ENCODE measurements around the gene PAX1. TPM values are rescaled to one million over a fixed set of nuclear protein-coding genes. Genes with fewer than 3 reads are reported as not detected.

The PAX1 gene
- total and polyA plus RNA-seq, 12 donors: not detected

GRCh38 chr20:21665687-21666446 lies 39.6 kb upstream of the PAX1 start:
- WGBS, 4 donors: 68 to 75% (median 73%) methylated on average over 11 of the region's 11 CpGs
- no peak overlapping the region for H3K27ac ChIP-seq
- no peaks in the 10 kb centered on the region for H3K9me3 ChIP-seq (replicated peaks in 1 of 3)
- H3K27me3 ChIP-seq: no peaks in the 10 kb centered on the region
- intact Hi-C loops (cut with DNase I): no loop called here
- no peaks in the 10 kb centered on the region for H3K36me3 ChIP-seq (replicated peaks in 1 of 2)
- TF ChIP-seq POLR2A (IDR thresholded peaks at IDR 0.05): no peak
- TF ChIP-seq, protein P1, sequence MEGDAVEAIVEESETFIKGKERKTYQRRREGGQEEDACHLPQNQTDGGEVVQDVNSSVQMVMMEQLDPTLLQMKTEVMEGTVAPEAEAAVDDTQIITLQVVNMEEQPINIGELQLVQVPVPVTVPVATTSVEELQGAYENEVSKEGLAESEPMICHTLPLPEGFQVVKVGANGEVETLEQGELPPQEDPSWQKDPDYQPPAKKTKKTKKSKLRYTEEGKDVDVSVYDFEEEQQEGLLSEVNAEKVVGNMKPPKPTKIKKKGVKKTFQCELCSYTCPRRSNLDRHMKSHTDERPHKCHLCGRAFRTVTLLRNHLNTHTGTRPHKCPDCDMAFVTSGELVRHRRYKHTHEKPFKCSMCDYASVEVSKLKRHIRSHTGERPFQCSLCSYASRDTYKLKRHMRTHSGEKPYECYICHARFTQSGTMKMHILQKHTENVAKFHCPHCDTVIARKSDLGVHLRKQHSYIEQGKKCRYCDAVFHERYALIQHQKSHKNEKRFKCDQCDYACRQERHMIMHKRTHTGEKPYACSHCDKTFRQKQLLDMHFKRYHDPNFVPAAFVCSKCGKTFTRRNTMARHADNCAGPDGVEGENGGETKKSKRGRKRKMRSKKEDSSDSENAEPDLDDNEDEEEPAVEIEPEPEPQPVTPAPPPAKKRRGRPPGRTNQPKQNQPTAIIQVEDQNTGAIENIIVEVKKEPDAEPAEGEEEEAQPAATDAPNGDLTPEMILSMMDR (IDR thresholded peaks at IDR 0.05): no peak
- H3K4me3 ChIP-seq: no peak overlapping the region
- DNase-seq: no peak
- no peaks in the 10 kb centered on the region for H3K4me1 ChIP-seq (replicated peaks in 1 of 2)

GRCh38 chr20:21670126-21670525 lies 35.3 kb upstream of the PAX1 start:
- no peak for DNase-seq
- intact Hi-C loops (cut with DNase I): no loop called here
- no peak overlapping the region for H3K27ac ChIP-seq
- 81 to 87% (median 83%) methylated on average over 10 to 12 of the region's 12 CpGs for WGBS, 4 donors
- H3K4me3 ChIP-seq: no peak overlapping the region
- no peak for TF ChIP-seq POLR2A (IDR thresholded peaks at IDR 0.05)
- TF ChIP-seq, protein P1 (IDR thresholded peaks at IDR 0.05): no peak
- no peaks in the 10 kb centered on the region for H3K36me3 ChIP-seq (replicated peaks in 1 of 2)
- H3K4me1 ChIP-seq (replicated peaks in 1 of 2): no peaks in the 10 kb centered on the region
- no peaks in the 10 kb centered on the region for H3K27me3 ChIP-seq
- H3K9me3 ChIP-seq (replicated peaks in 1 of 3): no peaks in the 10 kb centered on the region

GRCh38 chr20:21670981-21671380 lies 34.5 kb upstream of the PAX1 start:
- Histone ChIP-seq H3K4me1 (replicated peaks in 1 of 2) (no peaks in the 10 kb centered on the region), H3K27ac (no peak overlapping the region), H3K36me3 (replicated peaks in 1 of 2) (no peaks in the 10 kb centered on the region), H3K27me3 (no peaks in the 10 kb centered on the region), H3K9me3 (replicated peaks in 1 of 3) (no peaks in the 10 kb centered on the region), H3K4me3 (no peak overlapping the region)
- TF ChIP-seq, protein P1 (IDR thresholded peaks at IDR 0.05): no peak
- no peak for TF ChIP-seq POLR2A (IDR thresholded peaks at IDR 0.05)
- DNase-seq: no peak
- intact Hi-C loops (cut with DNase I): no loop called here
- WGBS, 4 donors: 37 to 77% (median 51%) methylated on average over 1 of the region's 1 CpG

- Histone ChIP-seq H3K4me3 (no peak overlapping the region), H3K27me3 (no peaks in the 10 kb centered on the region), H3K9me3 (replicated peaks in 1 of 3) (no peaks in the 10 kb centered on the region), H3K4me1 (replicated peaks in 1 of 2) (no peaks in the 10 kb centered on the region), H3K36me3 (replicated peaks in 1 of 2) (no peaks in the 10 kb centered on the region), H3K27ac (no peak overlapping the region)
- no peak for DNase-seq
- 84 to 90% (median 88%) methylated on average over 2 of the region's 2 CpGs for WGBS, 4 donors
- intact Hi-C loops (cut with DNase I): no loop called here
- TF ChIP-seq POLR2A (IDR thresholded peaks at IDR 0.05): no peak
- TF ChIP-seq, protein P1 (IDR thresholded peaks at IDR 0.05): no peak
These were observed 28.2 kb upstream of the PAX1 start for GRCh38 chr20:21677261-21677660.

Data from adrenal gland (tissue), 12 donors.